A673 (cell line): ENCODE results near the gene EED.

ENCODE experiments used
- CTCF ChIP-seq: fragments of 300-800, 200-600 bp; sonication (generic); conservative IDR thresholded peaks from 2 replicates; pipeline ENCODE4 v1.5.1; 2017; ENCODE audit warnings: low read depth, mild to moderate bottlenecking, antibody characterized with exemption, low read length, moderate library complexity, mixed read lengths
- EZH2 ChIP-seq: fragments of 200-600 bp; sonication (generic); IDR thresholded peaks from 2 replicates; pipeline ENCODE4 v1.6.1; 2017; ENCODE audit warnings: borderline replicate concordance, low read depth, mild to moderate bottlenecking, mixed read lengths, antibody characterized with exemption, low read length; ENCODE audit not compliant: poor library complexity, severe bottlenecking

DNA sequence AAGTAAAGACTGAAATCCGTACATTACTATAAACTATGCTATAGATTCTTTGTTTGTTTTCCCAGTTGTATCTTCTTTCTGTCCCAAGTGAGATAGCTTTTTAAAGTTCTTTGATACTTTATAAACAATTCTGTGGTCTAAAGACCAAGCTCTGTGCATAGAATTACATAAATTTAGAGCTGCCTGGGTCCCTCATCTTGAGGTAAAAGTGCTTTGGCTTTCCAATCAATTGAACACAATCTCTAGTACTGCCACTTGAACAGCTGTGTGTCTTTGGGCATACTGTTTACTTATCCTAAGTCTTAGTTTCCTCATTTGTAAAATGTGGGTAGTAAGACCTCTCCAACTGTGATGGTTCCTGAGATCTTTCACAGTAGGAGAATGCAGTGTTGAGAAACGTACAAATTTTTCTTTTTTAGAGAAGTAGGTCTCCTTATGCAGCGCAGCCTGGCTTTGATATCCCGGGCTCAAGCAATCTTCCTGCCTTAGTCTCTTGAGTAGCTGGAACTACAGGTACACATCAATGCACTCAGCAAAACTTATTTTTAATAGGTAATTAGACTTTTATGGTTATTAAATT is 2.5 kb upstream of the EED start:
- TF ChIP-seq CTCF (no peak), EZH2 (no peak)
